Stimulated activated CD8-positive, alpha-beta memory T cell treated with anti-CD3 and anti-CD28 coated beads, Interleukin-15, amount 100 ng/mL, for 48 hours (primary cell): Measurements from ENCODE around the gene TM2D1.

ENCODE experiments used
- DNase-seq, 2 donors: peaks; one replicate each; pipeline ENCODE4 v3.0.0-alpha.2; 2020; ENCODE audit warnings: low read depth in 2 of 2

TM2D1 gene

GRCh38 chr1:61644303-61644702 is 80.6 kb downstream of the TM2D1 start:
- DNase-seq: no peak

GRCh38 chr1:61642475-61643232 is 82.3 kb downstream of the TM2D1 start:
- no peak for DNase-seq

GRCh38 chr1:61641578-61642336 is 83.2 kb downstream of the TM2D1 start:
- DNase-seq: peak; percentile 48 to 51

- DNase-seq: no peak
These were observed 84.1 kb downstream of the TM2D1 start for GRCh38 chr1:61640531-61641530.

GRCh38 chr1:61639608-61640336 is 85.2 kb downstream of the TM2D1 start:
- no peak for DNase-seq

- DNase-seq: no peak
These were observed 85.9 kb downstream of the TM2D1 start for GRCh38 chr1:61638911-61639605.

- no peak for DNase-seq
These were observed 86.6 kb downstream of the TM2D1 start for GRCh38 chr1:61638296-61638695.

- DNase-seq: no peak
These were observed 87.5 kb downstream of the TM2D1 start for GRCh38 chr1:61637470-61637869.

GRCh38 chr1:61636814-61637213 is 88.1 kb downstream of the TM2D1 start:
- no peak for DNase-seq

- DNase-seq: no peak
These were observed 88.6 kb downstream of the TM2D1 start for GRCh38 chr1:61636376-61636775.

GRCh38 chr1:61635557-61635956 is 89.4 kb downstream of the TM2D1 start:
- no peak for DNase-seq

- no peak for DNase-seq
These were observed 93.5 kb downstream of the TM2D1 start for GRCh38 chr1:61631436-61631835.
